Measurements from ENCODE around the gene GGN.

GRCh38 chr19:38378866-38379265 lies 9.0 kb downstream of the GGN start:
- no peak for TF ChIP-seq POLR2A (IDR thresholded peaks at IDR 0.05)
- TF ChIP-seq CTCF (IDR thresholded peaks at IDR 0.05), result no peak

Data from tibial nerve (tissue), 3 donors.